ENCODE data around the gene FARP1.

FARP1 gene

DNA sequence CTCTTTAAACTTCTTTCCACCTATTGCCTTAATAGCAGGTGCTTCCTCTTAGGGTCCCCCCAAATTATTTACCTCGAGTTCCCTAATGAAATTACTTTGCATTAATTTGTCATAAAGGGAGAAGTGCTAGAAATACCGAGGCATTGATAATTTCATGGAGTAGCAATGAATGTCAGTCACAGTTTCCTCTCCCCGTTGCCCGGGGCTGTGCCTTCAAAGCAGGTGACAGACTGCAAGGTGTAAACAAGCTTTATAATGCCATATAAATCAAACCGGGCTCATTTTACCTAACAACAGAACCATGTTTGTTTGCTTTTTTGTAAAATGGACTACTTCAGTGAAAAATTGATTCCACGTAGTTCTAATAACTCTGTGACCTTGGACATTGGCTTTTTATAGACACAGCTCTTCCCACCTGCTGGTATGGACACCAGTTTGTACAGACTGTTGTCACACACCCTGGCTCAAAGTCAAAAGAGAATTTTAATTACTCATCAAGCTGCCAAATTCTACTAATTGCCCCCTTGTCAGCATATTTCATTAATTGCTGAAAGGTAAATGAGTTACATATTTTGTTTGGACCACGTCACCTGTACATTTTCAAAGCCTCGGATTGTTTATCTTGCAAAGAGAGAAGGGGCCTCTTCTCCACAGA, 262.9 kb downstream of the FARP1 start:
- TF ChIP-seq, protein P1, sequence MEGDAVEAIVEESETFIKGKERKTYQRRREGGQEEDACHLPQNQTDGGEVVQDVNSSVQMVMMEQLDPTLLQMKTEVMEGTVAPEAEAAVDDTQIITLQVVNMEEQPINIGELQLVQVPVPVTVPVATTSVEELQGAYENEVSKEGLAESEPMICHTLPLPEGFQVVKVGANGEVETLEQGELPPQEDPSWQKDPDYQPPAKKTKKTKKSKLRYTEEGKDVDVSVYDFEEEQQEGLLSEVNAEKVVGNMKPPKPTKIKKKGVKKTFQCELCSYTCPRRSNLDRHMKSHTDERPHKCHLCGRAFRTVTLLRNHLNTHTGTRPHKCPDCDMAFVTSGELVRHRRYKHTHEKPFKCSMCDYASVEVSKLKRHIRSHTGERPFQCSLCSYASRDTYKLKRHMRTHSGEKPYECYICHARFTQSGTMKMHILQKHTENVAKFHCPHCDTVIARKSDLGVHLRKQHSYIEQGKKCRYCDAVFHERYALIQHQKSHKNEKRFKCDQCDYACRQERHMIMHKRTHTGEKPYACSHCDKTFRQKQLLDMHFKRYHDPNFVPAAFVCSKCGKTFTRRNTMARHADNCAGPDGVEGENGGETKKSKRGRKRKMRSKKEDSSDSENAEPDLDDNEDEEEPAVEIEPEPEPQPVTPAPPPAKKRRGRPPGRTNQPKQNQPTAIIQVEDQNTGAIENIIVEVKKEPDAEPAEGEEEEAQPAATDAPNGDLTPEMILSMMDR (IDR thresholded peaks at IDR 0.05): no peak

DNA sequence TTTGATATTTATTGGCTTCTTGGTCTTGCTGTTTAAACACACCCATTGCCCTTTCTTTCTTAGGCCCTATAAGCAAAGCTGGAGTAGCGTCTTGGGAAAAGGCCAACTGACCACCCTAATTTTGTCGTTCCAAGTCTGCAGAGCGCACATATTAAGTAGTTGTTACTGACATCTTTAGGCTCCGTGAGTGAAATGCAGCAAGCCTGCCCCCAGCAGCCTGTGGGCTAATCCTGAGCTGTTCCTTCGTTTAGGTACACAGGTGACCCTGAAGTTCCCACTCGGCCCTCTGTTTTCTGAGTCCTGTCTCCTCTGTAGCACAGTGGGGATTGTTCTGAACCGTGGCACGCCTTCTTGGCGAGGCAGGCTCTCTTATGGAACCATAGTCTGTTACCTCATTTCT, 263.5 kb downstream of the FARP1 start:
- TF ChIP-seq, protein P1 (IDR thresholded peaks at IDR 0.05): no peak

DNA sequence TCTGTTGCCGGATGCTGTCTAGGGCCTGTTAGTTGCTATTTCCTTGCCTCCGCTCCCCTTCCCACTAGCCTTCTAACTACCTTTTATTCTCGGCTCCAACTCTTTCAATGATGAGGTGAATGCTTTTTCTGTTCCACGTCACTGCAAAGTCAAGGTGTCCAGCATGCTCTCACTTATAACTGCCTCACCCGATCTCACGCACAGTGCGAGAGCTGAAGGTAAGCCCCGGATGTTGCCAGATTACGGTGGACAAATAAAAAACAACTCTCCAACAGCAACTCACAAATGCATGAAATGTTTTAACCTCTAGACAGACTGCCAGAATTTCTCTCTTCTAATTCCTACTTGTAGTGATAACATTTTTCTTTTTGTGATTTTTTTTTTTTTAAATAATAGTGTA, 264.1 kb downstream of the FARP1 start:
- TF ChIP-seq, protein P1 (IDR thresholded peaks at IDR 0.05): no peak

DNA sequence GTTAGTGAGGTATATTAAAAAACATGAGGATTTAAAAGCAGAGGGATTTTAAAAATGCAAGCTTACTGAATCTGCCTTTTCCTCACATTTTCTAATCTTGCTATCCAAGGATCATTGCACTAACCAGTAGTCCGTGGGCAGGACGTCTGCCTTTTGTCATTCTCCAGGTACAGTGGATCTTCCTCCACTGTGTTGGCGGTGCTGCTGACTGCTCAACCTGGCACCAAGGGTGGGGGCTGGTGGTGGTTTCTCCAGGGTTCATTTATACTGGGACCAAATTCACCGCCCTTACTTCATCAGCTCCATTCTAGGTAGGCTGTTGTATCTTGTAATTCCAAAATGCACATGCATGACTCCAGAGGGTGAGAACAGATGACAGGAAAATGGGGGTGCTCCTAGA, 264.7 kb downstream of the FARP1 start:
- TF ChIP-seq, protein P1 (IDR thresholded peaks at IDR 0.05): no peak

DNA sequence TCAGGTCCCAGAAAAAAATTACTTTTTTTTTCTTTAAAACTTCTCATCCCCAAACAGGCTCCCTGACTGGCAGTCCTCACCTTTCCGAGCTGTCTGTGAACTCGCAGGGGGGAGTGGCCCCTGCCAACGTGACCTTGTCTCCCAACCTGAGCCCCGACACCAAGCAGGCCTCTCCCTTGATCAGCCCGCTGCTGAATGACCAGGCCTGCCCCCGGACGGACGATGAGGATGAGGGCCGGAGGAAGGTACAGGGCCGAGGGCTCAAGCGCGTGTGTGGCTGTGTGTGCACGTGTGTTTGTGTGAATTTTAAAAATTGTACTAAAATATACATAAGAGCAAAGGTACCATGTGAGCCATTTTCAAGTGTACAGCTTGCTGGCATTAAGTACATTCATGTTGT, 266.4 kb downstream of the FARP1 start:
- TF ChIP-seq, protein P1 (IDR thresholded peaks at IDR 0.05): no peak

DNA sequence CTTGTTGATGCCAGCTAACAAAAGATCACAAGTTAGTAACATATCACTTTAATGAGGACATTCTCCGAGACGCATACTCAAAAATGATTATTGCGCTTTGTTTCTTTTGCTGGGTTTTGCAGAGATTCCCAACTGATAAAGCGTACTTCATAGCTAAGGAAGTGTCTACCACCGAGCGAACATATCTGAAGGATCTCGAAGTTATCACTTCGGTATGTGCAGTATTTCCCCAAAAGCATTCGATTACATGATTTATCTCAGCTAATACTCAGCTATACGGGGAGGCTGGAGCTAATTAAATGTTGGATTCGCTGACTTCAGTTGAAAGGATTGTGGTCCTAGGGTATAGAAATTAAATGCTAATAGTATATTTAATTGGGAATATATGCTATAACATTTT, 267.7 kb downstream of the FARP1 start:
- TF ChIP-seq, protein P1 (IDR thresholded peaks at IDR 0.05): no peak

DNA sequence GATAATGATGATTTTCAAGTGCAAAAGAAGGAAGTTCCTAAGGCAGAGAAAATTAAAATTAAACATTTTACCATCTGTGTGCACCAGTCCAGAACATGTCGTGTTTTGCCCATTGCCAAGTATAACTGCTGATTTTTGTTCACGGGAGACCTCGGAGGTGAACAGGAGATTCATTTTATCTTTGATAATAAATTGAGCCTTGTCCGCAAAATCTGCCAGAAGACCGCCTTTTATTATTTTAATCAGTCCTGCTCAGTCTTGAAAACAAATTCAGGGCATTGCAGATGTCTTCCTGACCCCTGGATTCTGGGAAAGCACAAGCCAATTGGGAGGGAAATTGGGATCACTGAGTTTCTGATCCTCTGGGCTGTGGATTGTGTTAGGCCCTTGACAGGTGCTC, 268.1 kb downstream of the FARP1 start:
- TF ChIP-seq, protein P1 (IDR thresholded peaks at IDR 0.05): no peak

All from LNCAP (cell line).